PC-3 (cell line): ENCODE data around the gene TERB1. TPM values are rescaled to one million over a fixed set of nuclear protein-coding genes. Genes with fewer than 3 reads are reported as not detected.

Experiments
- total RNA-seq: library from RNA; depleted of rRNA; stranded (reverse); fragments of >200 nt; gene quantifications from 2 replicates; pipeline ENCODE4 v1.2.3, GENCODE V29; 2014; rRNA removed

TERB1 gene
- total RNA-seq, 1 experiment from 2014 or later: not detected

Other genes with a start within 250 kb of the TERB1 start
- 47.9 and 49.7 TPM in 2 replicates for gene CKLF, start 249.0 kb downstream of the TERB1 start, total RNA-seq
- gene CMTM1, start 235.1 kb downstream of the TERB1 start, total RNA-seq: 0.92 and 1.4 TPM in 2 replicates
- not detected in 2 replicates for gene CMTM2, start 222.1 kb downstream of the TERB1 start, total RNA-seq
- 6.4 and 9.5 TPM in 2 replicates for gene CMTM3, start 196.9 kb downstream of the TERB1 start, total RNA-seq
- 16.9 and 17.0 TPM in 2 replicates for gene CMTM4, start 104.8 kb downstream of the TERB1 start, total RNA-seq
- 63.9 and 82.8 TPM in 2 replicates for gene DYNC1LI2, start 50.0 kb downstream of the TERB1 start, total RNA-seq
- gene NAE1, start 29.4 kb upstream of the TERB1 start, total RNA-seq: 55.1 and 82.3 TPM in 2 replicates
- gene CA7, start 42.8 kb upstream of the TERB1 start, total RNA-seq: not detected in 2 replicates
- 2.8 and 12.7 TPM in 2 replicates for gene PDP2, start 78.9 kb upstream of the TERB1 start, total RNA-seq
- gene CDH16, start 117.3 kb upstream of the TERB1 start, total RNA-seq: not detected in 2 replicates
- 1.2 and 2.8 TPM in 2 replicates for gene RRAD, start 124.0 kb upstream of the TERB1 start, total RNA-seq
- 147 and 172 TPM in 2 replicates for gene CIAO2B, start 132.8 kb upstream of the TERB1 start, total RNA-seq
- 15.3 and 15.8 TPM in 2 replicates for gene CES2, start 133.9 kb upstream of the TERB1 start, total RNA-seq
- gene CES3, start 159.7 kb upstream of the TERB1 start, total RNA-seq: 0.26 and 0.58 TPM in 2 replicates
- 2.1 and 2.6 TPM in 2 replicates for gene CES4A, start 187.0 kb upstream of the TERB1 start, total RNA-seq
- 50.6 and 103 TPM in 2 replicates for gene CBFB, start 227.6 kb upstream of the TERB1 start, total RNA-seq